Measurements from ENCODE around the gene GNAL. TPM values are rescaled to one million over a fixed set of nuclear protein-coding genes. Genes with fewer than 3 reads are reported as not detected.

GNAL gene
- total and polyA plus RNA-seq, 2 experiments from 2014 or later: 7.5 to 21.6 TPM

GRCh38 chr18:11872479-11873136 is 183.5 kb downstream of the GNAL start:
- H3K36me3 Mint-ChIP-seq (ENCODE audit: low read depth): peaks cover 45% of the 10 kb centered on the region
- Histone ChIP-seq H2AFZ (no peak overlapping the region), H3K79me2 (replicated peaks; ENCODE audit: insufficient read depth) (no peaks in the 10 kb centered on the region), H3K9me2 (ENCODE audit: insufficient read depth) (no peaks in the 10 kb centered on the region), H3F3A (replicated peaks; ENCODE audit: low read depth) (no peaks in the 10 kb centered on the region), H3K4me1 (ENCODE audit: insufficient read depth) (peaks cover 13% of the 10 kb centered on the region), H3K36me3 (ENCODE audit: insufficient read depth) (no peaks in the 10 kb centered on the region; the same call in 1 of the 2 replicates), H3K27ac (ENCODE audit: low read depth) (no peak overlapping the region; the same call in 1 of the 2 replicates), H3K4me3 (no peak overlapping the region), H3K4me2 (no peak overlapping the region), H4K20me1 (replicated peaks; ENCODE audit: insufficient read depth) (no peaks in the 10 kb centered on the region), H3K27me3 (ENCODE audit: insufficient read depth) (no peaks in the 10 kb centered on the region)
- TF ChIP-seq ETS1 (IDR thresholded peaks at IDR 0.05) (no peak), CTCF (conservative IDR thresholded peaks at IDR 0.05; ENCODE audit: low read depth in 2 of 2) (peak; percentile 45 to 77)
- peaks cover 10% of the 10 kb centered on the region for H3K9me3 Mint-ChIP-seq
- DNase-seq (ENCODE audit: low spot score) (peak; percentile 47), ATAC-seq (peak; percentile 73)
- H3K4me1 Mint-ChIP-seq: peaks cover 9% of the 10 kb centered on the region
- H3K27ac Mint-ChIP-seq: no peak overlapping the region
- H3K27me3 Mint-ChIP-seq (ENCODE audit: insufficient read depth, low read depth, poor library complexity): no peaks in the 10 kb centered on the region
- H3K4me3 Mint-ChIP-seq: no peak overlapping the region

- H3K4me1 ChIP-seq (ENCODE audit: insufficient read depth): peaks cover 7% of the 10 kb centered on the region
- H3K36me3 ChIP-seq (ENCODE audit: insufficient read depth): no peaks in the 10 kb centered on the region; the same call in 1 of the 2 replicates
- no peak overlapping the region for H3K27ac ChIP-seq (ENCODE audit: low read depth)
- Mint-ChIP-seq H3K36me3 (ENCODE audit: low read depth) (peaks cover 39% of the 10 kb centered on the region), H3K4me3 (no peak overlapping the region), H3K9me3 (peaks cover 10% of the 10 kb centered on the region), H3K27me3 (ENCODE audit: insufficient read depth, low read depth, poor library complexity) (no peaks in the 10 kb centered on the region), H3K4me1 (peaks cover 7% of the 10 kb centered on the region), H3K27ac (no peak overlapping the region; the same call in 1 of the 2 replicates)
- H4K20me1 ChIP-seq (replicated peaks; ENCODE audit: insufficient read depth): no peaks in the 10 kb centered on the region
- H3K27me3 ChIP-seq (ENCODE audit: insufficient read depth): no peaks in the 10 kb centered on the region
- DNase-seq (ENCODE audit: low spot score) (no peak), ATAC-seq (no peak)
- no peak overlapping the region for H3K4me3 ChIP-seq
- no peaks in the 10 kb centered on the region for H3K9me2 ChIP-seq (ENCODE audit: insufficient read depth)
- H3K79me2 ChIP-seq (replicated peaks; ENCODE audit: insufficient read depth): no peaks in the 10 kb centered on the region
- H3F3A ChIP-seq (replicated peaks; ENCODE audit: low read depth): no peaks in the 10 kb centered on the region
- H3K4me2 ChIP-seq: no peak overlapping the region
- no peak overlapping the region for H2AFZ ChIP-seq
- TF ChIP-seq, protein P1, sequence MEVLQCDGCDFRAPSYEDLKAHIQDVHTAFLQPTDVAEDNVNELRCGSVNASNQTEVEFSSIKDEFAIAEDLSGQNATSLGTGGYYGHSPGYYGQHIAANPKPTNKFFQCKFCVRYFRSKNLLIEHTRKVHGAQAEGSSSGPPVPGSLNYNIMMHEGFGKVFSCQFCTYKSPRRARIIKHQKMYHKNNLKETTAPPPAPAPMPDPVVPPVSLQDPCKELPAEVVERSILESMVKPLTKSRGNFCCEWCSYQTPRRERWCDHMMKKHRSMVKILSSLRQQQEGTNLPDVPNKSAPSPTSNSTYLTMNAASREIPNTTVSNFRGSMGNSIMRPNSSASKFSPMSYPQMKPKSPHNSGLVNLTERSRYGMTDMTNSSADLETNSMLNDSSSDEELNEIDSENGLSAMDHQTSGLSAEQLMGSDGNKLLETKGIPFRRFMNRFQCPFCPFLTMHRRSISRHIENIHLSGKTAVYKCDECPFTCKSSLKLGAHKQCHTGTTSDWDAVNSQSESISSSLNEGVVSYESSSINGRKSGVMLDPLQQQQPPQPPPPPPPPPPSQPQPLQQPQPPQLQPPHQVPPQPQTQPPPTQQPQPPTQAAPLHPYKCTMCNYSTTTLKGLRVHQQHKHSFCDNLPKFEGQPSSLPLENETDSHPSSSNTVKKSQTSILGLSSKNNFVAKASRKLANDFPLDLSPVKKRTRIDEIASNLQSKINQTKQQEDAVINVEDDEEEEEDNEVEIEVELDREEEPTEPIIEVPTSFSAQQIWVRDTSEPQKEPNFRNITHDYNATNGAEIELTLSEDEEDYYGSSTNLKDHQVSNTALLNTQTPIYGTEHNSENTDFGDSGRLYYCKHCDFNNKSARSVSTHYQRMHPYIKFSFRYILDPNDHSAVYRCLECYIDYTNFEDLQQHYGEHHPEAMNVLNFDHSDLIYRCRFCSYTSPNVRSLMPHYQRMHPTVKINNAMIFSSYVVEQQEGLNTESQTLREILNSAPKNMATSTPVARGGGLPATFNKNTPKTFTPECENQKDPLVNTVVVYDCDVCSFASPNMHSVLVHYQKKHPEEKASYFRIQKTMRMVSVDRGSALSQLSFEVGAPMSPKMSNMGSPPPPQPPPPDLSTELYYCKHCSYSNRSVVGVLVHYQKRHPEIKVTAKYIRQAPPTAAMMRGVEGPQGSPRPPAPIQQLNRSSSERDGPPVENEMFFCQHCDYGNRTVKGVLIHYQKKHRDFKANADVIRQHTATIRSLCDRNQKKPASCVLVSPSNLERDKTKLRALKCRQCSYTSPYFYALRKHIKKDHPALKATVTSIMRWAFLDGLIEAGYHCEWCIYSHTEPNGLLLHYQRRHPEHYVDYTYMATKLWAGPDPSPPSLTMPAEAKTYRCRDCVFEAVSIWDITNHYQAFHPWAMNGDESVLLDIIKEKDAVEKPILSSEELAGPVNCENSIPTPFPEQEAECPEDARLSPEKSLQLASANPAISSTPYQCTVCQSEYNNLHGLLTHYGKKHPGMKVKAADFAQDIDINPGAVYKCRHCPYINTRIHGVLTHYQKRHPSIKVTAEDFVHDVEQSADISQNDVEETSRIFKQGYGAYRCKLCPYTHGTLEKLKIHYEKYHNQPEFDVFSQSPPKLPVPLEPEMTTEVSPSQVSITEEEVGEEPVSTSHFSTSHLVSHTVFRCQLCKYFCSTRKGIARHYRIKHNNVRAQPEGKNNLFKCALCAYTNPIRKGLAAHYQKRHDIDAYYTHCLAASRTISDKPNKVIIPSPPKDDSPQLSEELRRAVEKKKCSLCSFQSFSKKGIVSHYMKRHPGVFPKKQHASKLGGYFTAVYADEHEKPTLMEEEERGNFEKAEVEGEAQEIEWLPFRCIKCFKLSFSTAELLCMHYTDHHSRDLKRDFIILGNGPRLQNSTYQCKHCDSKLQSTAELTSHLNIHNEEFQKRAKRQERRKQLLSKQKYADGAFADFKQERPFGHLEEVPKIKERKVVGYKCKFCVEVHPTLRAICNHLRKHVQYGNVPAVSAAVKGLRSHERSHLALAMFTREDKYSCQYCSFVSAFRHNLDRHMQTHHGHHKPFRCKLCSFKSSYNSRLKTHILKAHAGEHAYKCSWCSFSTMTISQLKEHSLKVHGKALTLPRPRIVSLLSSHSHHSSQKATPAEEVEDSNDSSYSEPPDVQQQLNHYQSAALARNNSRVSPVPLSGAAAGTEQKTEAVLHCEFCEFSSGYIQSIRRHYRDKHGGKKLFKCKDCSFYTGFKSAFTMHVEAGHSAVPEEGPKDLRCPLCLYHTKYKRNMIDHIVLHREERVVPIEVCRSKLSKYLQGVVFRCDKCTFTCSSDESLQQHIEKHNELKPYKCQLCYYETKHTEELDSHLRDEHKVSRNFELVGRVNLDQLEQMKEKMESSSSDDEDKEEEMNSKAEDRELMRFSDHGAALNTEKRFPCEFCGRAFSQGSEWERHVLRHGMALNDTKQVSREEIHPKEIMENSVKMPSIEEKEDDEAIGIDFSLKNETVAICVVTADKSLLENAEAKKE (CRISPR knock-in tag; IDR thresholded peaks at IDR 0.05): no peak
- TF ChIP-seq ZNF114 (CRISPR knock-in tag; IDR thresholded peaks at IDR 0.05) (no peak), NANOG (IDR thresholded peaks at IDR 0.05; ENCODE audit: borderline replicate concordance) (no peak), STAT1 (IDR thresholded peaks at IDR 0.05; ENCODE audit: unreplicated experiment) (no peak), REST (IDR thresholded peaks at IDR 0.05; ENCODE audit: unreplicated experiment) (no peak)
These were observed 184.7 kb downstream of the GNAL start for GRCh38 chr18:11873670-11874340.

All from GM23338 (cell line).